ENCODE results near the gene SLC47A2. TPM values are rescaled to one million over a fixed set of nuclear protein-coding genes. Genes with fewer than 3 reads are reported as not detected.
A peak's percentile ranks its signal among the peaks of the same experiment; 100 is the strongest.

The SLC47A2 gene
- total RNA-seq, 1 experiment from 2014 or later: not detected

DNA sequence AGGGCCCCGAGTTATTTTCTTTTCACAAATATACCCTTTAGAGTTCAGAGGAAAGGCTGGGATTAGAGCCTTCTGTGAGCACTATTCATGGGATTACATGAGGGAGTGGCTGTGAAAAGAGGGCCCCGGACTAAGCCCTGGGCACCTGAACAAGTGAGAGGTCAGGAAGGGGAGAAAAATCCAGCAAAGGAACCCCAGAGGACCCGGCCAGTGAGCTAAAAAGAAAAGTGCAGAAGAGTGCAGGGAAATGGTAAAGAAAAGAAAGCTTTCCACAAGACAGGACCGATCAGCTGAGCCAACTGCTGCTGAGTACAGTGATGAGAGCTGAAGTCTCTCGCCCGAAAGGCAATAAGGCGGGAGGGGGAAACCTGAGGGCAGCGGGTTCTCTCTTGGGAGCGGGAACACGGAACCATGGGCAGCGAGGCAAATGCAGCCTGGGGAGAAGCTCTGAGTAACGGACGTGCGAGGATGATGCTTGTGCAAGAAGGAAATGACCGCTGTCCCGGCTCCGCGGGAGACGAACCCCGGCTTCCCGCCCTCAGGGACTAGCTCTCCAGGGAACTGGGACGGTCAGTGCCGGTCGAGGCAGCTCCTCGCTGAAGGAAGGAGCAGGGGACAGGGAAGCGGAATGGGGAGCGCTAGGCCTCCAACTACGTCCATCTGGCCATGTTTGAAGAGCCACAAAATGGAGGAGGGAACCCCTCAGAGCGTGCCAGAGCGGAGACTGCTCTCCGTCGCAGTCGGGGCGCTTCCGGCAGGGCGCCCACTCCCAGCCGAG lies 68.5 kb downstream of the SLC47A2 start:
- H3K27ac ChIP-seq: peak overlapping the region; percentile 93
- H3K4me1 ChIP-seq: peaks cover 16% of the 10 kb centered on the region
- no peaks in the 10 kb centered on the region for H3K27me3 ChIP-seq
- no peaks in the 10 kb centered on the region for H3K9me3 ChIP-seq (replicated peaks)
- DNase-seq: peak; percentile 95 to 97
- peaks cover 12% of the 10 kb centered on the region for H3K36me3 ChIP-seq
- peak overlapping the region; percentile 71 for H3K4me3 ChIP-seq

DNA sequence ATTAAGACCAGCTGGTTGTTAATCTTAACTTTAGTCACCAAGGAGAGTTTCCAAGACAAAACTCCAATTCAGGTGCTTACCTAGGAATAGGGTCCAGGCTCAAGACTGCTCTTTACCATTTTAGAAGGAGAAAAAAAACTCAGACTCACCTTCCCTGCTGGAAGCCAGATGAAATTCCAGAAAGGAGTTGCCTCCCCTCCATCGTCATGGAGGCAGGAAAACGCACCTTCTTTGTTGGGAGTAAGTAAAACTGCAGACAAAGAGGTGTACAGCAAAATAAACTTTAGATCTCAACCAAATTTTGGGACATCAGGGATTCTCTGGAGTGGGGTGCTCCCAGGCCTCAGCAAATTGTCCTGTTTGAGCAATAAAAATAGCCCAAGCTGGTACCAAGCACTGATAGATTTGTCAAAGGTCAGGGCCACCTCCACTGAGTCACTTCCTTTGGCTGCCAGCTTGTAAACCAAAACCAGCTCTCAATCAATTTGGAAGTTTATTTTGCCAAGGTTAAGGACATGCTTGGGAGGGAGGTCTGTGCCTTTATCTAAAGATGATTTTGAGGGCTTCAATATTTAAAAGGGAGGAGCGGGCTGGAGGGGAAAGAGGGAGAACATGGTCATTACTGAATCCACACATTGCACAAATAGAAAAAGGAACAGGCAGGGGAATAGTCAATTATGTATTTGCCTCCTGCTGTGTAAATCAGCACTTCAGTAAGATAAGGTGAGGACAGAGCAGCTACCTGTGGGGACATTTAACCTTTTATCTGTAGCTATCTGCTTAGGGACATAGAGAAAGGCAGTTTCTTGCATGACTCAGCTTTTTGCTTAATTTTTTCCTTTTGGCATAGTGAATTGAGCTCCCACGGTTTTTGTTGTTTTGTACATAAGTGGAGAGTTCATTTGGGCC lies 69.3 kb downstream of the SLC47A2 start:
- Histone ChIP-seq H3K27me3 (no peaks in the 10 kb centered on the region), H3K4me1 (peaks cover 16% of the 10 kb centered on the region), H3K9me3 (replicated peaks) (no peaks in the 10 kb centered on the region), H3K27ac (peak overlapping the region; percentile 93), H3K4me3 (peak overlapping the region; percentile 71), H3K36me3 (peaks cover 4% of the 10 kb centered on the region; the same call in 1 of the 2 replicates)
- DNase-seq: peak in 1 of 2 experiments; percentile 34

DNA sequence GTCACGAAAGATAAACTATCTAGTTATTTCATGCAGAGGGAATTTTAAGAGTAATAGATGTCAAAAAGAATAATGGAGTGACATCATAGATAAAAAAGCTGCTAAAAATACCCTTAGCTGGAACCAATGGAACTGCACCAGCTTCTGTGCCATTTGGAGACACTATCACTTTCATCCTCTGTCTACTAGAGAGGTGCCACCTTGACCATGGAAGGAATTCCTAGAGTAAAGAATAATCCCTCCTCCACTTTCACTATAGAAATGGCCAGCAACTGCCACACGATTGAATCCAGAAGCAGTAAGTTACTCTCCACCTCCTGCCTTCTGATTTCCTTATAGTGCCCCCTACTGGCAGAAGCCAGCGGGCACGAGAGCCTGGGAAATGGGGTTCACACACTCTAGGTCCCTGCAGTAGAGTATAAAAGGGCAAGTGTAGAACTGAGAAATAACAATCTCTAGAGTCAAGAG lies 70.6 kb downstream of the SLC47A2 start:
- Histone ChIP-seq H3K4me1 (peaks cover 16% of the 10 kb centered on the region), H3K27me3 (no peaks in the 10 kb centered on the region), H3K27ac (no peak overlapping the region), H3K36me3 (no peaks in the 10 kb centered on the region), H3K4me3 (no peak overlapping the region), H3K9me3 (replicated peaks) (no peaks in the 10 kb centered on the region)
- DNase-seq: peak; percentile 53 to 80

DNA sequence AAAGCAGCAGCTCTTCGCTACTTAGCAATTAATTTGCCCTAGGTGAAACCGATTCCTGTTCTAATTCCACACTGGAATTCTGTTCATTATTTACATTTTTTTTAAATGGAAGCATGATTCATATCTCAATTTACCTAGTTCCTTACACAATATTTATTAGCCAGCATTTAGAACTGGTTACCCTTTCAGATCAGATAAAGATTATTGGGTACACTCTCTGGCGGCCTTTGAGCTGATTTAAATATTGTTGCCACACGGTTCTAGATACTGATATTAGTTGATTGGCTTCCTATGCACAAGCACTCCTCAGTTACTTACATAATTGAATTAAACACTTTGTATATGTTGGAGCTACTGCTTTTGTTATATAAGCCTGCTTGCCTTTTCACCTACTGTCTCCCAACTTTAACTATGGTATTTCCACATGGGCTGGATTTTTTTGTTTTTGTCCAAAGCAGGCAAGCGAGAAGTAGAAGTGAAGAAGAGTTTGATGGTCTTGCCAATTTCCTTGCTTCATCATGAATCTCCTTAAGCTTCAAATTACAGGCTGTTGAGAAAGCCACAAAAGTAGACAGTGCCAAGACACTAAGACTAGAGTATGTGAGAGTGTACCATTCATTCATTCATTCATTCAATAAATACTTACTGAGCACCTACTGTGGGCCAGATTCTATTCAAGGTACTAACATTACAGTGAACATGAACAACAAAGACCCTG lies 71.7 kb downstream of the SLC47A2 start:
- peaks cover 14% of the 10 kb centered on the region for H3K4me1 ChIP-seq
- no peaks in the 10 kb centered on the region for H3K27me3 ChIP-seq
- no peak overlapping the region for H3K4me3 ChIP-seq
- H3K36me3 ChIP-seq: no peaks in the 10 kb centered on the region
- no peaks in the 10 kb centered on the region for H3K9me3 ChIP-seq (replicated peaks)
- no peak overlapping the region for H3K27ac ChIP-seq
- DNase-seq: no peak

DNA sequence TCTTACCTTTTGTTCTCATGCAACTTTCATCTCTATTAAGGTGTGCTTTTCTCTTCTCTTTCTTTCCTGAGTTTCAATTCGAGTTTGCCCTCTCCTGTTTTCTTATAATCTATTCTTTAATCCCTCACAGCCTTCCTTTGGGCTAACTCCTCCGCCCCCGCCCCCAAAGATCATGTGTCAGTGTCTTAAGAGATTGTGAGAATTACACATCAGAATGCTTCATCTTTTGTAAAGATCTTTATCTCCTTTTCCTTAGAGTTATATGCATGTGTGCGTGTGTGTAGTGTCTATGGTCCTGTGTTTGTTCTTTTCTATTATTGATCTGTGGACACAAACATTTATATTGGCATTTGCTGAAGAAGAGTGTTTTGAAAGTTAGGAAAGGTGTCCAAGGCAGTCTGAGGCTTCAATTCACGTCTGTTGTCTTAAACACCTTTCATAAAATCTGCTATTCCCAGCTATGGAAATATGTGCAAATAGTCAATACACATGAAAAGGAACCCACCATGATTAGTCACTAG lies 74.0 kb downstream of the SLC47A2 start:
- Histone ChIP-seq H3K36me3 (no peaks in the 10 kb centered on the region), H3K4me1 (peaks cover 9% of the 10 kb centered on the region), H3K4me3 (no peak overlapping the region), H3K27ac (no peak overlapping the region), H3K9me3 (replicated peaks) (no peaks in the 10 kb centered on the region), H3K27me3 (no peaks in the 10 kb centered on the region)
- DNase-seq: no peak

DNA sequence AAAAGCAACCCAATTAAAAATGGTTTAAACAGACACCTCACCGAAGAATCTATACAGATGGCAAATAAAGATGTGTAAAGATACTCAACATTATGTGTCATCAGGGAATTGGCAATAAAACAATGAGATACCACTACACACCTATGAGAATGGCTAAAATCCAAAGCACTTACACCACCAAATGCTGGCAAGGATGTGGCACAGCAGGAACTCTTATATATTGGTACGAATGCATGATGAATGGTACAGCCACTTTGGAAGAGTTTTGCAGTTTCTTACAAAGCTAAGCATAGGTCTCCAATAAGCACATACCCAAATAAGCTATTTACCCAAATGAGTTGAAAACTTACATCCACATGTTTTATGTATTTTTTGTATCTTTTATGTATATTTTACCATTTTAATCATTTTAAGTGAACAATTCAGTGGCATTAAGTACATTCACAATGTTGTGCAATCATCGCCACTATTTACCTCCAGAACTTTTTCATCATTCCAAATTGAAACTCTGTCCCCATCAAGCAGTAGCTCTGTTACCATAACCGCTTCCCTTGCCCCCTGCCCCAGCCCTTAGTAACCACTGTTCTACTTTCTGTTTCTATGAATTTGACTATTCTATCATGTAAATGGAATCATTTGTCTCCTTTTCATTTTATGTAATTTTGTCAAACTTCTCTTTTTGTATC lies 74.6 kb downstream of the SLC47A2 start:
- H3K4me3 ChIP-seq: no peak overlapping the region
- H3K9me3 ChIP-seq (replicated peaks): no peaks in the 10 kb centered on the region
- no peaks in the 10 kb centered on the region for H3K36me3 ChIP-seq
- H3K27me3 ChIP-seq: no peaks in the 10 kb centered on the region
- no peak for DNase-seq
- H3K27ac ChIP-seq: no peak overlapping the region
- H3K4me1 ChIP-seq: peaks cover 3% of the 10 kb centered on the region

DNA sequence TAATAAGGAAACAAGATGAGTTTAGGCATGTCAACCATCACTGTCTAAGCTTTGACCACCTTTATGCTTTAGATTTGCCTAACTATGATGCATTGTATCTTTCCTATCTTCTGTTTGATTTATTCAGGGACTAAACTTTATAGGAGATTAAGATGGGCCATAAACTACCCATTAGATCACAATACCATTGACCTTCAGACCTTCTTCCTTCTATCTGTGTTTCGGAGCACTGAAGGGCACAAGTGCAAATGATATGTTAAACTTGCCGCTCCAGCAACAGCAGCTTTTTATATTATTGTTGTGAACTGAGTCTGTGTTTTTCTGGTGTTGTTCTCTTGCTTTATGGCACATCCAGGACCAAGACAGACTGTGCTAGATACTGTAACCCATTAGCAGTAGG lies 84.5 kb downstream of the SLC47A2 start:
- peaks cover 3% of the 10 kb centered on the region; the same call in 1 of the 2 replicates for H3K4me1 ChIP-seq
- no peak overlapping the region for H3K27ac ChIP-seq
- no peak overlapping the region for H3K4me3 ChIP-seq
- no peak for DNase-seq
- no peaks in the 10 kb centered on the region for H3K27me3 ChIP-seq
- H3K9me3 ChIP-seq (replicated peaks): no peaks in the 10 kb centered on the region
- no peaks in the 10 kb centered on the region for H3K36me3 ChIP-seq

DNA sequence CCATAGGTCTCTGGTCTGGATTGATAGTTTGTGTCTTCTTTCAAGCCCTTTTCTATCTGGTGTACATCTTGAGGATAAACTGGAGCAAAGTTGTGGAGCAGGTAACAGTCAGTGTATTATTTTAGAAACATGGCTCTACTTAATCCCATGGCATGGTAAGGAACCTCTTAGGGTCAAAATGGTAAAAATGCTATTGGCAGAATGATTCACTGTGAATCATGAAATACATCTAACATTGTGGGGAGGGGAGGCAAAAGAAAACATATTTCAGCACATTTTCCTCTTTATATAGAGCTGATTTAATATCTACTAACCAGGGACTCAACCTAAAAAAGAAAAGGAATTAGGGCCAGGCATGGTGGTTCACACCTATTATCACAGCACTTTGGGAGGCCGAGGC lies 85.7 kb downstream of the SLC47A2 start:
- Histone ChIP-seq H3K4me3 (no peak overlapping the region), H3K9me3 (replicated peaks) (no peaks in the 10 kb centered on the region), H3K27me3 (no peaks in the 10 kb centered on the region), H3K4me1 (peaks cover 3% of the 10 kb centered on the region; the same call in 1 of the 2 replicates), H3K36me3 (no peaks in the 10 kb centered on the region), H3K27ac (no peak overlapping the region)
- no peak for DNase-seq

DNA sequence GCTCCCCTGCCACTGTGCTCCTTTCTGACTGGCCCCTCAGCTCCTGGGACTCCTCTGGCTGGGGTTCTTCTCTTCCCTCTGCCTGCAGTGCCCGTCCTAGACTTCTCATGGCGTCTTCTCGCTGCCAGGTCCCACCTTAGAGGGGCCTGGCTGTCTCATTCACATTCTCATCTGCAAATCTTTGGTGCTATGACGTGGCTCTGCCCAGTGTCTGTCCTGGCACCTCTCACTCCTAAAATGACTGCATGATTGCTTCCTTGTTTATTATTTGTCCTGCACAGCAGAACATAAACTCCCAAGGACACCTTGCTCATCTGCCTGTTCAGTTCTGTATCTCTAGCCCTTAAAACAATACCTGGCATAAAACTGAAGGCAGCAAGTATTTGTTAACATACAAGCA lies 86.3 kb downstream of the SLC47A2 start:
- no peak overlapping the region for H3K27ac ChIP-seq
- no peaks in the 10 kb centered on the region for H3K9me3 ChIP-seq (replicated peaks)
- DNase-seq: no peak
- H3K4me1 ChIP-seq: peaks cover 3% of the 10 kb centered on the region; the same call in 1 of the 2 replicates
- H3K27me3 ChIP-seq: no peaks in the 10 kb centered on the region
- no peak overlapping the region for H3K4me3 ChIP-seq
- H3K36me3 ChIP-seq: no peaks in the 10 kb centered on the region

DNA sequence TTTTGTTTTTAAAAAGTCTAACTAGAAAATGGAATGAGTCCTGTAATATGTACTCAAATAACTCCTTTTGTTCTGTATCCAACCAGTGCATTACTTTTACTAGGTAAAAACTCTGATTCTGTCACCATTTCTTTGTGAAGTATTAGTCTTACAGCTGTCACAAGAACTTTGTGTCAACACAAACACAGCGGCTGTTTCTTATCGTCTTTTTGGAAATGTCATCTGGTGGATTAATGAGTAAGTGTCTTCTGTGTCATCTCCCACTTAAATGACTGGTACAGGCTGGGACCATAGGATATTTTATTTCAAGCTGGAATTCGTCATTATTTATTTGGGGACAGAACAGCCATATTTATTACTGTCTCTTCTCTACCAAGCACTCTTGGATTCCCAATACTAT lies 86.9 kb downstream of the SLC47A2 start:
- H3K27me3 ChIP-seq: no peaks in the 10 kb centered on the region
- DNase-seq: peak in 1 of 2 experiments; percentile 37
- H3K4me3 ChIP-seq: no peak overlapping the region
- H3K36me3 ChIP-seq: no peaks in the 10 kb centered on the region
- peaks cover 3% of the 10 kb centered on the region; the same call in 1 of the 2 replicates for H3K4me1 ChIP-seq
- no peak overlapping the region for H3K27ac ChIP-seq
- no peaks in the 10 kb centered on the region for H3K9me3 ChIP-seq (replicated peaks)

Other genes with a start within 250 kb of the SLC47A2 start
- gene SLC47A1, start 182.7 kb downstream of the SLC47A2 start, total RNA-seq (2014; rRNA removed; shearing (Covaris generic)): not detected in 2 replicates
- 117 and 135 TPM in 2 replicates for gene ALDH3A2, start 67.8 kb downstream of the SLC47A2 start, total RNA-seq (2014; rRNA removed; shearing (Covaris generic))
- gene ALDH3A1, start 31.7 kb upstream of the SLC47A2 start, total RNA-seq (2014; rRNA removed; shearing (Covaris generic)): not detected in 2 replicates
- gene ULK2, start 151.4 kb upstream of the SLC47A2 start, total RNA-seq (2014; rRNA removed; shearing (Covaris generic)): 0.33 and 1.0 TPM in 2 replicates